SIG-M5 treated with dmso at 0.1 percent for 504 hours (cell line): ENCODE results near the gene TNFRSF6B.
"Not testable (repeated sequence)": the region's sequence is repeated elsewhere in the genome, so short reads cannot be mapped to it uniquely, and the experiment has no call there.

Experiments
- DNase-seq: peaks from one replicate; lab custom pipeline; 2025; ENCODE audit not compliant: unreplicated experiment; lab: John Stamatoyannopoulos, UW

TNFRSF6B gene

DNA sequence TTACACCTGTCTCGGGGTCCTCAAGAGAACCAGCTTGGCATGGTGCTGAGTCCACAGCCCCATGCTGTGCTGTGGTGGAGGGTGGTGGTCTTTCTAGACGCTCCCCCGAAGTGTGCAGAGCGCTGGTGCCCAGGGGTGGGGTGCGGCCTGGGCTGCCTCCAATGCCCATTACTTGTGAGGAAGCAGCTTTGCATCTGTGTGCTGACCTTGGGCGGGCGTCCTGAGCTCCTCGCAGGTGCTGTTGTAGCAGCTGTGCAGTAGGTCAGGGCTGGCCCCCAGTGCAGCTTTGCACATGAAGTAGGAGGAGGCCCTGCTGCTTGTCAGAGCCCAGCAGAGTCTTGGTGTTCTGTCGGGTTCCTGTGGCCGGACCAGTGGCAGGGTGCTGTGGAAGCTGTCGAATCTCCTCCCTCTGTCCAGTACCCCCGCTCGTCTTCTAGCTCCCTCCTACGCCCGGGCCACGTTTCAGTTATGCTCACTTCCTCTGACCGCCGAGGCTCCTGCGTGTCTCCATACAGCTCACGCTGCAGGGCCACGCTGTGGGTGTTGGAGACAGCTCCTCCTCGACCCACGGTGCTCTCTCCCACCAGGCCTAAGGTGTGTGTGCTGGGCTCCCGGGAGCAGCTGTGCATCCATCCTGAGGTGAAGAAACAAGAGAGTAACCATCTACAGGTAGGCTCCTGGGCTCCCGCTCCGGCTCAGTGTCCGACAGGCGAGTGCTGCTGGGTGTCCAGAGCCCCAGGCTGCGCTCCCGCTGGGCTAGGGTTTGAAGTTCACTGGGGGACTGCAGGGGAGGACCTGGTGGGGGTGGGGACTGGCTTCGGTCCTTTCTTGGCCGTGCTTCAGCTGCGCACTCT is 34.3 kb upstream of the TNFRSF6B start:
- no peak for DNase-seq

- DNase-seq = no peak
These were observed 33.7 kb upstream of the TNFRSF6B start for GRCh38 chr20:63662813-63663189.

DNA sequence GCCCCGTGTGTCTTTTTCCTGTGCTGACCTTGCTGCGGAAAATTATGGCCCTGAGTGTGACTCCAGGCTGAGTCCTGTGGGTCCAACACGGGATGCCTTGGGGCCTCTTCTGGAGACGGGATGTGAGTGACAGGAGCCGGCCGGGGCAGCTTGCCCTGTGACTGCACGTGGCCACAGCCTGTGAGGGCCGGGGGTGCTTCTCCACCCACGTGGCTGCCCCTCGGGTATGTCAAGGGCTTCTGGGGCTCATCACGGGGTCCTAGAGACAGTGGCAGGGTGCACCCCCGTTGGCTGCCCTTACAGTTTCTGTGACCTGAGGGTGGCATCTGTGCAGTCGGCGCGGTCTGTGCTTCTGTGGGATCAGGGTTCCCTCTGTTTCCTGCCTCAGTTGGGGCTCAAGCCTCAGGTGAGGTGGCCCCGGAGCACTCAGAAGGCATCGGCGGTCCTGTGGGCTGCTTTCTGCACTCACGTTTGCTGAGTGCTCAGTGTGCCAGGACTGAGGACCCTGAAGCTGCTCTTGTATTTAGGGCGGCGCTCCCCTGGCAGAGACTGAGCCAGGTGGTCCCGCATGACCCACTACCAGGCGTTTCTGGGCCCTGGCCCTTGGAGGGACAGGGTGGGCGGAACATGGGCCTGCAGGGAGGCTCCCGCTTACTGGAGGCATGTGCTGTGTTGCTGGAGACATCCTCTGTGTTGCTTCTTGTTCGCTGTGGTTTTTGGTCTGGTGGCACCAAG is 33.0 kb upstream of the TNFRSF6B start:
- no peak for DNase-seq

DNA sequence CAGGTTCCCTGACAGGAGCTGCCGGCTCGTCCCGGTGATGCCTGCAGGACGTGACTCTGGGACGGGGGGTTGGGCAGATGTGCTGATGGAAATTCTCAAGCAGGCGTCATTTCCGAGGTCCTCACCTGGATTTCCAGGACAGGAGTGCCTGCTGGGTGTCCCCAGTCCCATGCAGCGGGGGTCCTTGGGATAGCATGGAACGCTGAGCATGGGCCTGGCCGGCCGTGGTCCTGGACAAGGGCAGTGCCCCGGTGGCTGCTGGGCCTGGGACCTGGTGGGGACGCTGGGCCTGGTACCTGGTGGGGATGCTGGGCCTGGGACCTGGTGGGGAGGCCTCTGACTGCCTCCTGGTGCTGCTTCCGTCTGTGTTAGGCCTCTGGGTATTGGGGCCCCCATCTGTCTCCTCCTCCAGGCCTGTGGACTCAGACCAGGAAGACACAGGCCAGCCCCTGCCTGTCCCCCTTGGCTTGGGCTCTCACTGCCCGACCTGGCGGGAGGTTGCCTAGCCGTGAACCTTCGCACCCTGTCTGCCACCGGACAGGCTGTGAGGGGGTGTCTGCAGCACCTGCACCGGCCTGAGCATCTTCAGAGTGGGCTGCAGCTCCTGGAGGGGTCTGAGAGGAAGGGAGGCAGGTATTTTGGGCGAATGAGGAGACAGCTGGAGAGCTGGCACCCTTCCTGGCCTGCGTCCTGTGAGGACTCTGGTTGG is 32.2 kb upstream of the TNFRSF6B start:
- no peak for DNase-seq

GRCh38 chr20:63664861-63665594 is 31.4 kb upstream of the TNFRSF6B start:
- peak; percentile 26 for DNase-seq

DNA sequence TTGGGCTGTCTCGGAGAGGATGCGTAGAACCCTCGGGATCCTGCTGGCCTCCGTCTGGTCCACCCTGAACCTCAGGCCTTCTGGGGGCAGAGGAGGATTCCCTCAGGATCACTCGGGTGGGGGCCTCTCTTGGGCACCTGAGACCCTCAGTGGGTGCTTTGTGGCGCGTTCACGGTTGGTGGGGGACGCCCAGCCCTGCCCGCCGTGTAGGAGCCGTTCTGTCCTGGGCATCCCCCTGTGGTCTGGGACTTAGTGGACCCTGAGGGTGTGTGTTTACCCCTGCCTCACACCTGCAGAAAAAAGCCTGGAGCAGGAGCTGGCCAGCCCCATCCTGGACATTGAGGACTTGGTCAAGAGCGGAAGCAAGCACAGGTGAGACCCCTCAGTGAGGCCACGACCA is 30.7 kb upstream of the TNFRSF6B start:
- no peak for DNase-seq

- DNase-seq = no peak
These were observed 28.6 kb upstream of the TNFRSF6B start for GRCh38 chr20:63667858-63668257.

DNA sequence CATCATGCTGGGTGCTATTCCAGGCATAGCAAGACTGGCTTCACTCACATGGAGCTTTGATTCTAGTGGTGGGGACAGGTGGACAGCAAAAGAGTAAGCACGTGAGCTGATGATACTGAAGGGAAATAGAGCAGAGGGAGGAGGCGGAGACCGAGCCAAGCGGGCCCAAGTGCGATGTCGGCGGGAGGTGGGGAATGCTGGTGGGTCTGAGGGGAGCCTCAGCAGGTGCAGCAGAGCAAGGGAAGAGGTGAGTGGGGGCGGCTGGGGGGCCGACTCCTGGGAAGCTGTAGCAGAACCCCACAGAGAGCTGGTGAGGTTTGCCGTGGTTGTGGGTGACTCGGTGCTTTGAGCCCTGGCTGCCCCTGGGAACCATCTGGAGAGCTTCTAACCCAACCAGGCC is 28.1 kb upstream of the TNFRSF6B start:
- no peak for DNase-seq

GRCh38 chr20:63671695-63672094 is 24.8 kb upstream of the TNFRSF6B start:
- not testable (repeated sequence) for DNase-seq

- no peak for DNase-seq
These were observed 23.8 kb upstream of the TNFRSF6B start for GRCh38 chr20:63672666-63673065.

DNA sequence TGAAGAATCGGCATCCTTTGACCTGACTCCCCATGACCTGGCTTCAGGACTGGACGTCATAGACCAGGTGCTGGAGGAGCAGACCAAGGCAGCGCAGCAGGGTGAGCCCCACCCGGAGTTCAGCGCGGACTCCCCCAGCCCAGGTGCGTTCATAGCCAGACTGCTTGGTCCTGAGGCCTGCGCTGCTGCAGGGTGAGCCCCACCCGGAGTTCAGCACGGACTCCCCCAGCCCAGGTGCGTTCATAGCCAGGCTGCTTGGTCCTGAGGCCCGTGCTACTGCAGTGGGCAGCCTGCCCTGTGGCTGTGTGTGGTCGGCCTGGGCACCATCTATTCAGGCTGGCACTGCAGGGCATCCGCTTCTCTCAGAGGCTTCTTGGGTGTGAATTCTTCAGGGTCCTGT is 22.5 kb upstream of the TNFRSF6B start:
- DNase-seq = no peak

GRCh38 chr20:63675681-63676368 is 20.6 kb upstream of the TNFRSF6B start:
- no peak for DNase-seq

GRCh38 chr20:63678071-63678470 is 18.4 kb upstream of the TNFRSF6B start:
- DNase-seq = no peak

DNA sequence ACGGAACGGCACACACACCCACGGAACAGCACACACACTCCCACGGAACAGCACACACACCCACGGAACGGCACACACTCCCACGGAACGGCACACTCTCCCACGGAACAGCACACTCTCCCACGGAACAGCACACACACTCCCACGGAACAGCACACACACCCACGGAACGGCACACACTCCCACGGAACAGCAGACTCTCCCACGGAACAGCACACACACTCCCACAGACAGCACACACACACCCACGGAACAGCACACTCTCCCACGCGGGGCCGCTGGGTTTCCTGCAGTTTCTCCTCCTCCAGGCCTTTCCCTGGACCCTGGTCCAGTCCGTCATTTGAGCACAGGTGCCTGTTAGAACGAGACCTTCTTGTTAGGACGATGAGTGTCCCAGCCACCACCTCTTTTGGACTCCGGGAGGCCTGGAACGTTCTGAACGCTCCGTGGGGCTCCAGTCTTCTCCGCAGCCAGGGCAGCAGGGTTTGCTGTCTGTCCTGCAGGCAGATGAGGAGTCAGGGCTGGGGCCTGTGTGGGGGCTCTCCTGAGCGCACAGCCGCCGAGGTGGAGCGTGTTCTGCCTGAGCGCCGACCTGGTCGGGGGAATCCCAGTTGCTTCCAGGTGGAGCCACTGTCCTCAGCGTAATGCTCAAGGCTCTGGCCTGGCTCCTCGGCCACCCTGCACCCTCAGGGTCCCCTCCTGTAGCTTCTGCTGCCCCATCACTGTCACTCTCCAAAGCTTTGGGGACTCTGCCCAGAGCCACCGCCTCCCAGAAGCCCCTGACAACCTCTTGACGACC is 17.6 kb upstream of the TNFRSF6B start:
- DNase-seq = no peak

DNA sequence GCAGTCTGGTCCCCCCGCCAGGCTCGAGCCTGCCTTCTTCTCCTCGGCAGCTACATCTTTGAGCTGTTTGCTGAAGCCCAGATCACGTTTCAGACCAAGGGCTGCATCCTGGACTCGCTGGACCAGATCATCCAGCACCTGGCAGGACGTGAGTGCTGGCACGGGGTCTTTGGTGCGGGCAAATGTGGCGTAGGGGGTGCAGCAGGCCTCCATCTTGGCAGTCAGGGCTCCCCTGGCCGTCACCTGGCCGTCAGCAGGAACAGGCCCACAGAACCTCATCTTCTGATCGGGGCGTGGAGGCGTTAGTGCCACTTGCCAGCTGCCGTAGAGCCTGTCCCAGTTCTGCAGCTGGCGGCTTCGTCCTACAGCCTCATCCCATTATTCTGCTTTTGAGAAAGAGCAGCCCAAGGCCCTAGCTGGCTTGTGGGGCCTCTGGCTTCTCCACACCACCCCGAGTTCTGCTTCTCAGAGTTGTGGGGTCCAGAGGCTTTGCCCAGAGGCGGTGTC is 16.6 kb upstream of the TNFRSF6B start:
- DNase-seq = no peak

DNA sequence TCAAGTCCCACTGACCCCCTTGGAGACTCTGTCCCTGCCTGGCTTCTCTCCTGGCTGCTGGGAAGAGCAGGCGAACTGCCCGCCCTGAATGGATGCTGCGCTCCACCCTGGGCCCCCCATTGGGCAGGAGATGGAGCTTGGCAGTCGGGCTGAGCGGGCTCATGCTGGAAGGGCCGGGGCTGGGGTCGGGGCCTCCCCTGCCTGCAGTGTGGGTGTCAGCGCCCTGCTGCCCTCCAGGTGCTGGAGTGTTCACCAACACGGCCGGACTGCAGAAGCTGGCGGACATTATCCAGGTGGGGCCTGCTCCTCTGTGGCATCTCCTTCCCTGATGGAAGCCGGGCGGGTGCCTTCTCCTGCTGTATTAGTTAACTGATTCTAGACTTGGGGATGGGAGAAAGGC is 16.0 kb upstream of the TNFRSF6B start:
- no peak for DNase-seq

DNA sequence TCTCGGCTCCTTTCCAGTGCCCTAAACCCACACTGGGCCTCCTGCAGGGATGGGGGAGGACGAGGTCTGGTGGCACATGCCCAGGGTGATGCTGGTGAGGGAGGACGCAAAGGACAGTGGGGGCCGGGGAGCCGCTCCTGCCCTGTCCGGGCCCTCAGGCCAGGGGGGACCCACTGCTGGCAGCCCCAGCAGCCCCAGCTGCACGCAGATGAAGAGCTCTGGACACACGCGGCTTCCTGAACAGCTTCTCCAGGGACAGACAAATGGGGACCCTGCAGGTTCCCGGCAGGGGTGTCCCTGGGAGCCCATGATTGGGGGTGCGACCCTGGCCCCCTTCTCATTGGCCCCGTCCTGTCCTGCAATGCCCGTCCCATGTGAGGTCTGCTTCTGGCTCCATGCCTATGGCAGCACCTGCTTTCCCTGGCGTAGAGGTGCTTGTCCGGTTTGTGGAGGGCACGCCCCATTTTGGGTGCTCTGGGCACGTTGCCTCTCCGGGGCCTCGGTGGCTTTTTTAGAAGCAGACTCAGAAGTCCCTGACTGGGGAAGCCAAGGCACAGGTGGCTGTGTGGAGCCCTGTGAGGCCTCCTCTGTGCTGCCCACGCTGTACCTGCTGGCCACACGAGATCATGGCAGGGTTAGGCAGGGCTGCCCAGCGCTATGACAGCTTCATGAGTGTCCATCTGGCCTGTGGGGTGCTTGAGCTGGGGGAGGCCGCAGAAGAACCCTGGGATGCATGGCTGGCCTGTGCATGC is 15.4 kb upstream of the TNFRSF6B start:
- no peak for DNase-seq

DNA sequence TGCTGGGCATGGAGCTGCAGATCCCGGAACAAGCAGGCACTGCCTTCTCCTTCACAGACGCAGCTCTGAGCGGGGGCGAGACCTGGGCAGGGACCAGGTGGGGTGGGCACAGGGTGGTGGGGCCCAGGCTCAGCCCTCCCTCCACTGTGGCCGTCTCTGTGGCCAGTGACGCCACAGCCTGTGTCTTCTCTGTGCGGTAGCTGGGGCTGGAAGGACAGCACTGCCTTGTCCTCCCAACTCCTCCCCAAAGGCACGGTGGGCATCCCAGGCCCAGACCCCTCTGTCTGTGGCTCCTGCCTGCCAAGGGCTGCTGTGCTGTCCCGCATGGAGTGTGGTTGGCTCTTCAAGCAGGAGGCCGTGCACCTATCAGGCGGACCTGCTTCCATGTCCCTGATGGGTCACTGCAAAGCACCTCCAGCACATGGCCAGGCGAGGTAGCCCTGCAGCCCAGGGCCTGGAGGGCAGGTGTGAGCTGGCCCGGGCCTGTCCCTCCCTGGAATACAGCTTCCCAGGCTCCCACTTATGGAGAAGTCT is 14.8 kb upstream of the TNFRSF6B start:
- DNase-seq = no peak
